ES-I3 (cell line): ENCODE data around the gene SLC5A9.

Source experiments
- H3K36me3 ChIP-seq: 2 replicates; pipeline ENCODE4 v1.6.1; 2013; ENCODE audit warnings: mild to moderate bottlenecking, low read length, control low read depth, moderate library complexity; ENCODE audit not compliant: insufficient read depth
- H3K4me1 ChIP-seq: 2 replicates; pipeline ENCODE4 v1.6.1; 2013; ENCODE audit warnings: mild to moderate bottlenecking, control low read depth, low read length; ENCODE audit not compliant: insufficient read depth
- H3K9ac ChIP-seq: 2 replicates; pipeline ENCODE4 v1.6.1; 2013; ENCODE audit warnings: low read depth, mild to moderate bottlenecking, low read length, moderate library complexity
- H3K9me3 ChIP-seq: 2 replicates; pipeline ENCODE4 v1.6.1; 2013; ENCODE audit warnings: mild to moderate bottlenecking, low read length, moderate library complexity; ENCODE audit not compliant: control insufficient read depth, insufficient read depth

The SLC5A9 gene

GRCh38 chr1:48222501-48223242 lies at the start of gene SLC5A9:
SLC5A9 (plus strand) TSS chr1:48222716; CDS start chr1:48222737, 21 bp downstream.
- Histone ChIP-seq H3K9ac (no peak within 1 kb of the TSS), H3K9me3 (no peaks in the 10 kb centered on the region), H3K4me1 (peaks cover 4% of the 10 kb centered on the region; the same call in 1 of the 2 replicates), H3K36me3 (no peaks in the 10 kb centered on the region; the same call in 1 of the 2 replicates)

GRCh38 chr1:48175116-48175515 lies 47.4 kb upstream of the SLC5A9 start:
- Histone ChIP-seq H3K36me3 (no peaks in the 10 kb centered on the region), H3K9ac (no peak overlapping the region), H3K9me3 (no peaks in the 10 kb centered on the region; the same call in 1 of the 2 replicates), H3K4me1 (no peaks in the 10 kb centered on the region)

DNA sequence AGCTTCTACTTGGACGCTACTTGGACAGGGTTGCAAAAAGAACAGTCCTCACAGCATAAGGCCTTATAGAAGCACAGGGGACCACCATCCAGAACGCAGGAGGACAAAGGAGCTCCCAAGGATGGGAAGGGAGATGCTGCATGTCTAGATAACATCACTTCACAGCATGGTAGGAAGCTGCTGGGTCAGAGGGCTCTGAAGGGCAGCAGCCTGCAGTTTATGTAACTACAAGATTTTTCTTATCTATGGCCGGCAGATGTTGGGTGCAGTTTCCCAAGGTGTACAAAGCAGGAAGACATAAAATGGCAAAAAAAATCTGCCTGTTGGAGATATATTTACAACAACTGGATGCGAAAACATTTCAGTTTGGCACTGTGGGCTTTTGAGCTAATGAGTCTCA lies 45.3 kb upstream of the SLC5A9 start:
- no peaks in the 10 kb centered on the region; the same call in 1 of the 2 replicates for H3K9me3 ChIP-seq
- H3K4me1 ChIP-seq: no peaks in the 10 kb centered on the region
- H3K36me3 ChIP-seq: no peaks in the 10 kb centered on the region
- H3K9ac ChIP-seq: no peak overlapping the region

- H3K9me3 ChIP-seq: peaks cover 14% of the 10 kb centered on the region
- H3K9ac ChIP-seq: no peak overlapping the region
- H3K36me3 ChIP-seq: no peaks in the 10 kb centered on the region
- H3K4me1 ChIP-seq: no peaks in the 10 kb centered on the region
Observed at GRCh38 chr1:48181669-48182367, 40.7 kb upstream of the SLC5A9 start.

DNA sequence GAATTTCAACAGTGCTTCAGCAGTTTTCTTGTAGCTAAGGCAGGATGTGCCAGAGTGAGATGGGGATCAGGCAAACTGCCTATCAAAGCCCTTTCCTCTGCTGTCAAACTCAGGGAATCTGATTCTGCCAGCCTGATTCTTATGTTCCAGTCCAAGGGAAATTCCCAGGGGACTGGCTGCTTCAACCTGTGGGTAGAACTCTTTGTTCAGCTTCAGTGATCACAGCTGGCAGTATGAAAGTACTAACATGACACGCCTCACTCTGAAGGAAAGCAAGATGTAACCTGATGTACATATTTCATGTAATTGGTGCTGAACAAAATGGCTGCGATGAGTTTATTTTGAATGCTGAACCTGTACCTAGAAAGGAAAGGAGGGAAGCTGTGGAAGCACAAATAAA lies 40.1 kb upstream of the SLC5A9 start:
- Histone ChIP-seq H3K4me1 (no peaks in the 10 kb centered on the region), H3K9ac (no peak overlapping the region), H3K36me3 (no peaks in the 10 kb centered on the region), H3K9me3 (peaks cover 19% of the 10 kb centered on the region)

- no peaks in the 10 kb centered on the region for H3K36me3 ChIP-seq
- H3K4me1 ChIP-seq: no peaks in the 10 kb centered on the region
- no peak overlapping the region for H3K9ac ChIP-seq
- H3K9me3 ChIP-seq: peaks cover 48% of the 10 kb centered on the region
Observed at GRCh38 chr1:48186306-48186839, 36.1 kb upstream of the SLC5A9 start.

DNA sequence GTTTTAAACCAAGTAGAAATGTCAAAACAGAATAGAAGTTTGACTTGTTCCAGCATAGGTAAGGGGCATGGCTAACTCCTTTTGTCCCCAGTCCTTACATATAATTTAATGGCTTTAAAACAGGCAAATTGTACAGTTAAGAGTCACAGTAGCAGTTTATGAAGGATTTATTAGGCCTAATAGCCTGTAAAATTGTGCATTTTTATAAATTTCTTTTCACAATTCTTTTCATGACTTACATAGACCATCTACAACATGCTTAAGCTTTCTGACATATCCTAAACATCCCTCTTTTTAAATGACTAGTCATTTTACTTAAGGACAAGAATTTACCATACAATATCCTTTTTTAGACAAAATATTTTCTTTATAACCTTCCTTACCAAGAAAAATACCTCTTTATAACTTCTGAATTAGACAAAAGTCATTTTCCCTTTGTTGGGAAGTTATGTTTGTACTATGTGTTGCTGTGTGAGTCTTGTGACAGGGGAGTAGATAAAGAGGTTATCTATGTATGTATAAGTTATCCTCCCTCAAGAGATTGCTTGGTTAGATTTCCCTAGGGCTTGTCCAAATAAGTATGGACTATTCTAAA lies 34.5 kb upstream of the SLC5A9 start:
- Histone ChIP-seq H3K36me3 (no peaks in the 10 kb centered on the region), H3K9me3 (peaks cover 48% of the 10 kb centered on the region), H3K9ac (no peak overlapping the region), H3K4me1 (no peaks in the 10 kb centered on the region)

DNA sequence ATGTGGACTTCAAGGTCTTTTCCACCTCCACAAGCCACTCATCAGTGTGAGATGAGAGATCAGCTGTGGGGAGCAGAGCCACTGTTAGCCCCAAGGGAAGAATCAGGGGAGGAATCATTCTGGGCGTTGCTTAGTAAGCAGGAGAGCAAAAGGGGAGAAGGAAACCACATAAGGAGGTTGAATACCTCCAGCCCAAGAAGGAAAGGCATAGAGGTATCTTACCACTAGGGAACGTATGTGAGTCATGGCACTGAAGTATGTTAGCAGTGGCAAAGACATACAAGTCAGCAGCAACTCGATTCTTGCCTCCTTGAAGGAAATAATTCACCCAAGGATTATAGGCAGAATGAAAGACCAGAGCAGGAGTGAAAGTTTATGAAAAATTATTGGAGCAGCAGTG lies 31.6 kb upstream of the SLC5A9 start:
- H3K4me1 ChIP-seq: no peaks in the 10 kb centered on the region
- H3K9ac ChIP-seq: no peak overlapping the region
- peaks cover 43% of the 10 kb centered on the region for H3K9me3 ChIP-seq
- no peaks in the 10 kb centered on the region for H3K36me3 ChIP-seq

DNA sequence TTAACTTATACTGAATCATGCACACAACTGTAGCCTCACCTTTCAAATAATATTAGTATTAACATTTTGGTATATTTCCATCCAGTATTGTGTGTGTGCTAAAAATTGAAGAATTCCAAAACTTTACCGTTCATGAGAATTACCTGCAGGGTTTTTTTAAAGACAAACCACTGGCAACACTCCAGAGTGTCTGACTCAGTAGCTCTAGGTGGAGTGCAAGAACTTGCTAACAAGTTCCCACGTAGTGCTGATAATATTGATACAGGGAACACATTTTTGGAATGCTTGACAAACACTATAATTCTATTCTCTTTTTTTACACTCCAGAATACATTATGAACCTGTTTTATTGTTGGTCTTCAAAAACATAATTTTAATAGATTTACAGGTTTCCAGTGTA lies 27.7 kb upstream of the SLC5A9 start:
- H3K4me1 ChIP-seq: no peaks in the 10 kb centered on the region
- H3K9me3 ChIP-seq: peaks cover 11% of the 10 kb centered on the region
- no peaks in the 10 kb centered on the region for H3K36me3 ChIP-seq
- no peak overlapping the region for H3K9ac ChIP-seq

DNA sequence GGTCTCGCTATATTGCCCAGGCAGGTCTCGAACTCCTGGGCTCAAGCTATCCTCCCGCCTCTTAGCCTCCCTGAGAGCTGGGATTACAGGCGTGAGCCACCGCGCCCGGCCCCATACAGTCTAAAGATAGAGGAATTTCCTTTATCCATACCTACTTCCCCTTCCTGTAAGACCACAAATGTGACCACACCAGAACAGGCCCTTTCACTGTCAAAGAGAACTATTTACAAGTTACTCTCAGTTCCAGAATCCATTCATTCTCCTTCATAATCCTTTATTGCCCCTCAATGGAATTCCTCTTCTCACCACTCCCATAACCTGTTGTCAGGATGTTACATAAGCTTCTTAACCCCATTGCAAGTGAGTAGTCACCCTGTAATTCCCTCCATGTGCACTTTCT lies 26.3 kb upstream of the SLC5A9 start:
- no peaks in the 10 kb centered on the region for H3K4me1 ChIP-seq
- H3K9ac ChIP-seq: no peak overlapping the region
- H3K9me3 ChIP-seq: no peaks in the 10 kb centered on the region
- no peaks in the 10 kb centered on the region for H3K36me3 ChIP-seq

GRCh38 chr1:48198970-48199369 lies 23.5 kb upstream of the SLC5A9 start:
- Histone ChIP-seq H3K4me1 (0 out of 2 replicates have a peak, but pooled peaks cover 3% of the 10 kb centered on the region), H3K36me3 (no peaks in the 10 kb centered on the region), H3K9ac (no peak overlapping the region), H3K9me3 (no peaks in the 10 kb centered on the region)

DNA sequence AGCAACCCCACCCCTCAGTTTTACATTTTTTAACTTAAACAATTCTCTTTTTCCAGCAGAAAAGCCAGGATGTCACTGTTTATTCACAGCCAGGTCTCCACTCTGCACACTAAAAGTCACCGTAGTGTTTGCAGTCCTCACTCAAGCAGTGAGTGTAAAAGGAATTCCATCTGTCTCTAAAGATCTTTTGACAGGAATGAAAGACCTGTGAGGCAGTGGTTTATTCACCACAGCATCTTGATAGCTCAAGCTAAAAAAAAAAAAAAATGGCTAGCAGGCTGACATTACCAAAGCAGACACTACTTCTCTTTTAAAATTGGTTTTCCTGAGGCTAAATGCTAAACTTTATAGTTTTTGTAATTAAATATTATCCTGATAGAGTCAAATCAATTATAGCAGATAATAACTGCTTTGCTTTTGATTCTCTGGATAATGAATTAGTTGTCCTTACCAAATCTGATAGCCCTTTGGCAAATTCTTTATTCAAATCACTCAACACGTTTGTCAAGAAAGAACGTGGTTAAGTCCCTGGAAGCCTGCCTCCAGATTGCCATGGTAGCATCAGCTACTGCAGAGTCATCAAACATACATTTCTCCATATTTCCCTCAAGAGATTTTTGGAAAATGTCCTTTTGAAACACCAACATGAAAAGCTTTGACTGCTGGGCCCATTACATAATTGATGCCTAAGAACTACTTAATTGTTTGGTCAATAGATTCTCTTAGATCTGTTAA lies 22.2 kb upstream of the SLC5A9 start:
- no peak overlapping the region for H3K9ac ChIP-seq
- 0 out of 2 replicates have a peak, but pooled peaks cover 3% of the 10 kb centered on the region for H3K4me1 ChIP-seq
- no peaks in the 10 kb centered on the region for H3K9me3 ChIP-seq
- no peaks in the 10 kb centered on the region for H3K36me3 ChIP-seq

DNA sequence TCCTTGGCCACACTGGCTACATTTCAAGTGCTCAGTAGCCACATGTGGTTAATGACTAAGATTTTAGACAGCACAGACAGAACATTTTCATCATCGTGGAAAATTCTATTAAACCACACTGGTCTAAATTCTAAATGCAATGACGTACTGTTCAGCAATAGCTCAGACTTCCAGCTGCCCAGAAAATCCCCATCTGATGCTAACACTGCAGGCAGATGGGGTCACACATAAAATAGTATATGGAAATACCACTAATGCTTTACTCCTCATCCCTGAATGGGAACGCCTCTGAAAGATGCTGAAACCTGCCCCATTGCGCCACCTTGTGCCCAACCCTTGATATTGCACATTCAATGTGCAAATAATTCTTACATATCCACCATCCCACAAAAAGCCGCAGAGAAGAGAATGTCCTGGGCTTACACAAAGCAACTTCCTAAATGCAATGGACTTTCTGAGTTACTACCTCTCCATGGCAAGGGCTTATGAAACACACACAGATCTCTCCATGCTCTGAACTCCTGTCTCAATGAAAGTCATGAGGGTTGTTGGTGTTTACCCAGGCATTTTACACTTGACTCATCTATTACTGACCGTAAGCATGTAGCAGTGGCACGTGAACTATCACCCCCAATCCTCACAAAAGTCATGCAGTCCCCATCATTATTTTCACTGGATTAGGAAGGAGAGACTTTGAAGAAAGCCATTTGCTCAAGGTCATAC lies 20.3 kb upstream of the SLC5A9 start:
- no peaks in the 10 kb centered on the region for H3K36me3 ChIP-seq
- 0 out of 2 replicates have a peak, but pooled peaks cover 3% of the 10 kb centered on the region for H3K4me1 ChIP-seq
- no peaks in the 10 kb centered on the region for H3K9me3 ChIP-seq
- no peak overlapping the region for H3K9ac ChIP-seq
